ENCODE results near the gene DNHD1.

DNA sequence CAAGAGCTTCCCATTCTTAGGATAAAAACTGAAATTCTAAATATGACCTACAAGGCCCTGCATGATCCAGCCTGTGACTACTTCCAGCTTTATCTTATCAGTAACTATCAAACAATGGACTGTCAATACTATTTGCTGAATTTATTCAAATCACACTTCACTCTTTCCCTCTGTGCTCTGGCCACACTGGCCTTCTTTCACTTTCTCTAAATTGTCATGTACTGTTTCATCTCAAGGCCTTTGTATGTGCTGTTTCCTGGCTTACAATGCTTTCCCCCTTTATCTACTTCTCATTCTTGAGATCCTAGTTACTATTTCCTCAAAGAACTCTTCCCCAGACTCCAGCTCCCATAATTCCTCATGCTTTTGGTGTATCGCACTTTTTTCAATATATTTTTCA lies 10.1 kb upstream of the DNHD1 start:
- TF ChIP-seq RFX5 (IDR thresholded peaks at IDR 0.05; ENCODE audit: borderline replicate concordance, low read depth, low read length) (no peak), EP300 (IDR thresholded peaks at IDR 0.05; ENCODE audit: borderline replicate concordance in 1 of 2, low read depth in 2 of 2, low read length in 2 of 2) (no peak), EZH2 (IDR thresholded peaks at IDR 0.05; ENCODE audit: low read depth, low read length, severe bottlenecking) (no peak), CHD2 (IDR thresholded peaks at IDR 0.05; ENCODE audit: low read length) (no peak), SUZ12 (IDR thresholded peaks at IDR 0.05; ENCODE audit: low read length) (no peak), MAFK (IDR thresholded peaks at IDR 0.05; ENCODE audit: low read depth, low read length) (no peak), SIRT6 (IDR thresholded peaks at IDR 0.05; ENCODE audit: low read length) (no peak), POLR2A (IDR thresholded peaks at IDR 0.05; ENCODE audit: control extremely low read depth in 1 of 2, low read depth in 2 of 2, low read length in 2 of 2) (no peak), TAF1 (IDR thresholded peaks at IDR 0.05; ENCODE audit: low read depth, low read length) (no peak), GABPA (IDR thresholded peaks at IDR 0.05; ENCODE audit: borderline replicate concordance, insufficient read depth, low read length) (no peak), POLR2AphosphoS5 (IDR thresholded peaks at IDR 0.05; ENCODE audit: low read depth, low read length) (no peak), CBX5 (IDR thresholded peaks at IDR 0.05; ENCODE audit: low read depth, low read length) (no peak), JUND (IDR thresholded peaks at IDR 0.05; ENCODE audit: low read length) (no peak)
- TF ChIP-seq, protein P1, sequence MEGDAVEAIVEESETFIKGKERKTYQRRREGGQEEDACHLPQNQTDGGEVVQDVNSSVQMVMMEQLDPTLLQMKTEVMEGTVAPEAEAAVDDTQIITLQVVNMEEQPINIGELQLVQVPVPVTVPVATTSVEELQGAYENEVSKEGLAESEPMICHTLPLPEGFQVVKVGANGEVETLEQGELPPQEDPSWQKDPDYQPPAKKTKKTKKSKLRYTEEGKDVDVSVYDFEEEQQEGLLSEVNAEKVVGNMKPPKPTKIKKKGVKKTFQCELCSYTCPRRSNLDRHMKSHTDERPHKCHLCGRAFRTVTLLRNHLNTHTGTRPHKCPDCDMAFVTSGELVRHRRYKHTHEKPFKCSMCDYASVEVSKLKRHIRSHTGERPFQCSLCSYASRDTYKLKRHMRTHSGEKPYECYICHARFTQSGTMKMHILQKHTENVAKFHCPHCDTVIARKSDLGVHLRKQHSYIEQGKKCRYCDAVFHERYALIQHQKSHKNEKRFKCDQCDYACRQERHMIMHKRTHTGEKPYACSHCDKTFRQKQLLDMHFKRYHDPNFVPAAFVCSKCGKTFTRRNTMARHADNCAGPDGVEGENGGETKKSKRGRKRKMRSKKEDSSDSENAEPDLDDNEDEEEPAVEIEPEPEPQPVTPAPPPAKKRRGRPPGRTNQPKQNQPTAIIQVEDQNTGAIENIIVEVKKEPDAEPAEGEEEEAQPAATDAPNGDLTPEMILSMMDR (IDR thresholded peaks at IDR 0.05; ENCODE audit: control extremely low read depth in 1 of 3, insufficient read depth in 1 of 3, low read depth in 1 of 3, low read length in 3 of 3), result no peak

All from H1 (cell line).